Measurements from ENCODE around the gene COL4A6. TPM values are rescaled to one million over a fixed set of nuclear protein-coding genes. Genes with fewer than 3 reads are reported as not detected.
A peak's percentile ranks its signal among the peaks of the same experiment; 100 is the strongest.

COL4A6 gene
- total RNA-seq, 1 experiment from 2014 or later, result 2.4 TPM

- Histone ChIP-seq H3K4me1 (ENCODE audit: control insufficient read depth in 1 of 2, insufficient read depth in 2 of 2, low read length in 2 of 2) (peaks cover 14 to 59% of the 10 kb centered on the region in 2 experiments; a peak in 3 of 4 replicates), H3K9me2 (ENCODE audit: insufficient read depth) (no peaks in the 10 kb centered on the region), H3K9ac (ENCODE audit: low read length) (peak overlapping the region; percentile 45), H3K4me3 (replicated peaks in 1 of 2; ENCODE audit: low read depth in 1 of 2, low read length in 2 of 2) (peak overlapping the region in 1 of 2 experiments; percentile 41; a peak in 2 of 4 replicates), H3K9me3 (ENCODE audit: control insufficient read depth in 1 of 2, insufficient read depth in 1 of 2, low read depth in 1 of 2, low read length in 2 of 2) (no peaks in the 10 kb centered on the region), H3K79me2 (ENCODE audit: insufficient read depth, low read length) (no peaks in the 10 kb centered on the region), H2AFZ (ENCODE audit: low read depth, low read length, poor library complexity, severe bottlenecking) (peak overlapping the region; percentile 92), H3K4me2 (ENCODE audit: low read length) (peak overlapping the region; percentile 81), H3K27me3 (ENCODE audit: insufficient read depth, low read length) (no peaks in the 10 kb centered on the region), H3K27ac (ENCODE audit: low read depth, low read length) (peak overlapping the region; percentile 65), H3K36me3 (ENCODE audit: control insufficient read depth in 1 of 2, insufficient read depth in 2 of 2, low read length in 2 of 2) (no peaks in the 10 kb centered on the region), H4K20me1 (ENCODE audit: insufficient read depth) (no peaks in the 10 kb centered on the region)
- ChIA-PET POLR2A (interaction anchor here (0.7 kb wide), 1 partner anchor 57 kb away, joined by 3 read pairs; no protein-coding TSS in a partner anchor), CTCF (no interaction called here), RAD21 (ENCODE audit: low non-redundant PET in 1 of 2, low total read pairs in 2 of 2, uncharacterized antibody in 2 of 2, unreplicated experiment in 2 of 2) (no interaction called here)
- no TSS peak for BruUV-seq (replicated peaks)
- intact Hi-C loops (cut with micrococcal nuclease), result no loop called here
- DNase-seq (ENCODE audit: low read depth, low spot score) (peak; percentile 47), ATAC-seq (peak; percentile 66)
- TF ChIP-seq JUND (IDR thresholded peaks at IDR 0.05) (peak; percentile 72), REST (IDR thresholded peaks at IDR 0.05; ENCODE audit: low read depth) (no peak), SIN3A (IDR thresholded peaks at IDR 0.05; ENCODE audit: low read depth) (no peak), SP1 (IDR thresholded peaks at IDR 0.05; ENCODE audit: low read depth) (peak; percentile 46; the same call in 1 of the 2 replicates), POLR2A (IDR thresholded peaks at IDR 0.05; ENCODE audit: borderline replicate concordance, extremely low read depth, insufficient read depth, insufficient read length) (no peak), POLR2AphosphoS5 (IDR thresholded peaks at IDR 0.05; ENCODE audit: low read depth, low read length) (no peak), ZBTB33 (IDR thresholded peaks at IDR 0.05; ENCODE audit: extremely low read depth, insufficient replicate concordance, low read length) (no peak), TCF7L2 (IDR thresholded peaks at IDR 0.05; ENCODE audit: borderline replicate concordance, extremely low read depth, insufficient read depth, insufficient read length) (no peak), ELF1 (IDR thresholded peaks at IDR 0.05; ENCODE audit: borderline replicate concordance, low read depth) (no peak), CEBPB (IDR thresholded peaks at IDR 0.05; ENCODE audit: low read depth) (0 out of 2 replicates have a peak, but pooled peaks have one; percentile 34), SRF (IDR thresholded peaks at IDR 0.05; ENCODE audit: low read depth) (0 out of 2 replicates have a peak, but pooled peaks have one; percentile 25), RAD21 (IDR thresholded peaks at IDR 0.05; ENCODE audit: low read depth) (no peak), ZFX (IDR thresholded peaks at IDR 0.05) (no peak), FOSL1 (IDR thresholded peaks at IDR 0.05; ENCODE audit: low read depth) (peak; percentile 74), MAX (IDR thresholded peaks at IDR 0.05) (0 out of 2 replicates have a peak, but pooled peaks have one; percentile 19), EZH2 (IDR thresholded peaks at IDR 0.05) (no peak), ATF3 (IDR thresholded peaks at IDR 0.05) (0 out of 2 replicates have a peak, but pooled peaks have one; percentile 44), CTCF (IDR thresholded peaks at IDR 0.05 in 2 of 3, conservative IDR thresholded peaks at IDR 0.05 in 1 of 3; ENCODE audit: borderline replicate concordance in 1 of 3, insufficient read depth in 1 of 3, low read depth in 2 of 3, low read length in 2 of 3) (no peak), ZNF274 (IDR thresholded peaks at IDR 0.05; ENCODE audit: low read depth, low read length) (no peak)
Measured at GRCh38 chrX:108396188-108396891, 41.9 kb downstream of the COL4A6 start.
